ENCODE measurements around the gene P2RX4.

- no peak for TF ChIP-seq CTCF (IDR thresholded peaks at IDR 0.05)
- no peak for TF ChIP-seq EP300 (IDR thresholded peaks at IDR 0.05)
These were observed 7.2 kb upstream of the P2RX4 start for GRCh38 chr12:121202407-121203355.

Data from upper lobe of left lung (tissue), 4 donors.